Fibroblast of skin of left biceps (primary cell): ENCODE measurements around the gene KCNJ1.

ENCODE experiments used
- DNase-seq, 2 experiments: peaks; one replicate each; pipeline ENCODE4 v3.0.0-alpha.2; 2013; ENCODE audit warnings: low read depth in 2 of 2

KCNJ1 gene

GRCh38 chr11:128901653-128902514 is 34.8 kb upstream of the KCNJ1 start:
- DNase-seq: no peak

DNA sequence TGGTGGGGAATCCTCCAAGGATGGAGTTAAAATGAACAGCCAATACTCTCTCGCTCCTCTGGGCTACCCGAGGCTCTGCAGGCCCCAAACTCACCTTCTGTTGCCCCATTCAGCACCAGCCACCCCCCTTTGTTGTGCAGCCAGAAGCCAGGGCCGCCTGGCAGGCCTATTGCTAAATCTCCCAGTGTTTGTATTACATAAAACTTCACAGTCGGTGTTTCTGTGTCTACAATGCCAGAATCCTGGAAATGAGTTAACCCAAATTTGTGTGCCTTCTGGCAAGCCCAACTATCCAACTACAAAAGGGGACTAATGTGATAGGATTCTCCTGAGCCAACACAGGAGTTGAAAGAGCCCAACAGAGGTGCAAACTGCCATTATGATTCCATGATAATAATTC is 33.4 kb upstream of the KCNJ1 start:
- no peak for DNase-seq

- no peak for DNase-seq
These were observed 31.7 kb upstream of the KCNJ1 start for GRCh38 chr11:128898580-128899344.

DNA sequence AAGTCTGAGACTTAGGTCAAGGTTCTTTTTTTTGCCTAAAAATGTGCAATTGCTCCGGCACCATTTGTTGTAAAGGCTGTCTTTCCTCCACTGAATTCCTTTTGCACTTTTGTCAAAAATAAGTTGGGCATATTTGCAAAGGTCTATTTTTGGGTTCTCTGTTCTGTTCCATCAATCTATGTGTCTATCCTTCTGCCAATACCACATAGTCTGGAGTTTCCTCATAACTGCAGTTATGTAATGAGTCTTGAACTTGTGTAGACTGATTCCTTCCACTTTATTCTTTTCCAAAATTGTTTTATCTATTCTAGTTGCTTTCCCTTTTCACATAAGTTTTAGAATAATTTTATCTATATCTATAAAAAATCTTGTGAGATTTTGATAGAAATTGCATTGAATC is 30.7 kb upstream of the KCNJ1 start:
- no peak for DNase-seq

- no peak for DNase-seq
These were observed 29.3 kb upstream of the KCNJ1 start for GRCh38 chr11:128896356-128896755.

GRCh38 chr11:128895526-128895925 is 28.4 kb upstream of the KCNJ1 start:
- DNase-seq: no peak

GRCh38 chr11:128894685-128895084 is 27.6 kb upstream of the KCNJ1 start:
- no peak for DNase-seq

DNA sequence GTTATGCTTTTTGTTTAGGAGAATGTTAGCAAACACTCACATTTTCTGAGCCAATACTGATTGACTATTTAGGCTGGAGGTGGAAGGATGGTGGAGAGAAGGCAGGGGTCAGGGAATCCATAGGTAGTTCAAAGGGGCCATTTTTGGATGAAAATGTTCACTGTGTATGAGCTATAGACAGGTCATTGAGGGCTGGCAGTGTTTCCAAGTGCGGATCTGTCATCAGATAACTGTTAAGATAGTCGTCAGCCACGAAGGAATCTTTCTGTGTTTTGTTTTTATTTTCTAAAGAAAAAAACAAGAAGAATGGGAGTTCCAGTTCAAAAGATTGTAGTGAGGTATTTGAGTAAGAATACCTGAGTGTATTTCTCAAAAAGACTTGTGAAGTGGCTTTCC is 27.2 kb upstream of the KCNJ1 start:
- DNase-seq: no peak

DNA sequence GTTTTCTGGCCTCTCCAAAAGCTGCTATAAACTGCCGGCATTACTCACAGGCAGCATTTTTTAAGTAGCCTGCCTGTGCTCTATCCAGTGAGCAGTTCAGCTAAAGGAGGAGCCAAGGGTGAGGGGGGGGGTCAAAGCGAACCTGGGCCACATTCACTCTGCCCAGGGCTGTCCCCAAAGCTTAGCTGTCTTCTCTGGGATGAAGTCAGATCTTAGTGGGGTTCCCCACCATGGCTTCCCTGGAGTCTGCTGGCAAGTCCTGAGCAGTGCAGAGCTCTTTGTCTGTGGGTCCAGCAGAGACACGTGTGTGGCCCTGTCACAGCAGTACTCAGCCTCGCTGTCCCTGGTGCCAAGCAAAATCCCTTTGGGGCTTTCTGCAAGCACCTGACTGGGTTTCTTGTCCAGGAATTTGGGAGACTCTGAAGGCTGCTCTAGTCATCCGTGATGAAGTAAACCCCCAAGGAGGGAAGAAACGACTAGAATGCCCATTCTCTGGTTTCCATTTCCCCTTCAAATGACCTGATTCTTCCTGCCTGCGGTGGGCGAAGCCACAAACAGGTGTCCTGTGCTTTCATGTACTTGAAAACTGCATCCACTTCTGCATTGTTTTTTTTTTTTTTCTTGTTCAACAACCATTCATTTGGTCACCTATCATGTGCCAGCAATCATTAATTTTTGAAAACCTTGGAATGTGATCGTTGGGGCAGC is 26.6 kb upstream of the KCNJ1 start:
- no peak for DNase-seq

DNA sequence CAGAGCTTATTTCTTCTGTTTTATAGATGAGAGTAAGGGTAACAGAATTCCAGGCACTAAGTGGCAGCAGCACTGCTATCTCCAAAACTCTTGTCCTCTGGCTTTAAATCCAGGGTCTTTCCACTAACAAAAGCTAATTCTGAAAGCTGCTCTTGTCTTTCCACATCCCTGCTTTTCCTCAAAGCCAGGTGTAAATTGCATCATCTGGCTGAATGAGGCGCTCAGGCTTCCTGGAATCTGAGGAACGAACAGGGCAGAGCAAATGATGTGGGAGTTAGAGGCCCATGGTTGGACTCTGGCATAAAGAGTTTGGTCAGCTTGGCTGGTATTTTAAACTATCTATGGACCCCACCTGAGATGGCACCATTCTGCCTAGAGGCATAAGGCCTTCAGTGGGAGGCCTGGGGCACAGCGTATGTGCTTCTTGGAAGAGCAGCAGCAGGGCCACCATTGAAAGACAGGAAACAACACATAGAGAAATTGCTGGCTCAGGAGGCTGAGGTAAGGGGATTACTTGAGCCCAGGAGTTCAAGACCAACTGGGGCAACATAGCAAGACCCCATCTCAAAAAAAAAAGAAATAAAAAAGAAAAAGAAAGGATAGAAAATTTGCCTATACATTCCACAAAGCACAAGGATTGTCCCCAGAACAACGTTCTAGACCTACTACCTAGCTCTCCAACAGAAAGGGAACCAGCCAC is 25.9 kb upstream of the KCNJ1 start:
- no peak for DNase-seq

DNA sequence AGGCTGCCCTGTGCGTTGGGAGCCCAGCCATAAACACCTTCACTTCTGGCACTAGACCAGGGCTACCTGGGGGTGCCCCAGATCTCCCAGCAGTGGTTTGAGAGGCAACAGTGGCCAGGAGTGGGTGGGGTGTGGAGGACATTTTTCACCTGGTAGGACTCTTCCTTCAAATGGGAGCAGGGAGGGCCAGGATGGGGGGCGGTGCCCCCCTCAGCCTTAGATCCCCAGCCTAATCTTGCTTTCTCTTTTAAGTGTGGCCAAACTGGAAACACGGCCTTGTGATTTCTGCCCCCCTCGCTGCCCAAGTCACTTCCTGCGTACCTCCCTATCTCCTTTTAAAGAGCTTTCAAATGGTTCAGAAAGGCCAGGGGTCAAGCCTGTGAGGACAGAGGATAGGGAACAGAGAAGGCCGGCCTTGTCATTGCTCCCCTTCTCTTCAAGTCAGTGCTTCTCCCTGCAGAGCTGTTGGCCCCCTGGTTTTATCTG is 24.9 kb upstream of the KCNJ1 start:
- no peak for DNase-seq

DNA sequence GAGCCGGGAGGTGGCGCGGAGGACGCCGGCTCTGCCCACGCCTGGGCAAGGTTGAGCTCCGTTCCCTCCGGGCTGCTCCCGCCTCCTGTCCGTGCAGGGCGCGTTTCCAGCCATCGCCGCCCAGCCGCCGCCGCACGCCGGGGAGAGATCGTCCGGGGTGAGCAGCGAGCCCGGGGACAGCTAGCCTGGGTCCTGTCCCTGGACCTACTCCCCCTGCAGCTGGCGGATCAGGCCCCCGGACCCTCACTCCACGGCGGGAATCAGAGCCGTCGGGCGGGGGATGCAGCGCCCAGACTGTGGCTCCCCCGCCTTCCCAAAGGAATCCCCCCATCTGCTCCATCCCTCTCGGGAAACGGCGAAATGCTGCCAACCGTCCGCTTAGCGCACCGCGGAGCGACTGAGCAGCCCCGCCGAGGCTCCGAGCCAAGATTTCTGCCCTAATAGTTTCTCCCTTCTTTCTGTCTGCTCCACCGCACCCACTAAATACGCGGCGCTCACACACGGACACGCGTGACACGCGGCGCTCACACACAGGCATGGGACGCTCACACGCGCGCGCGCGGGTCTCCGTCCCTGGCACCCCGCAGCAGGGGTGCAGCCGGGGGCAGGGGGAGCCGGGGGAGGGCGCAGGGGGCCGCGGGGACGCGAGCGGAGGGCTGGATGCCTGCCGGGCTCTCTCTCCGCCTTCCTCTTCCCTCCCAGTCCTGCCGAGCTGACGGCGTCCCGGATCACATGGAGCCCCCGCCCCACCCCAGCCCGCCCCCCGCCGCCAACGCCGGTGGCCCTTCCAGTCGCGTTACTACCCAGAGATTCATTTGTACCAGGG is 23.7 kb upstream of the KCNJ1 start, which contains the start of gene KCNJ5:
KCNJ5 (plus strand) TSS at position 814 of the 826 bp plus-strand sequence. CDS start 19,918 bp downstream, outside the sequence.
- DNase-seq: no peak

GRCh38 chr11:128890216-128890542 is 23.1 kb upstream of the KCNJ1 start:
- DNase-seq: no peak

DNA sequence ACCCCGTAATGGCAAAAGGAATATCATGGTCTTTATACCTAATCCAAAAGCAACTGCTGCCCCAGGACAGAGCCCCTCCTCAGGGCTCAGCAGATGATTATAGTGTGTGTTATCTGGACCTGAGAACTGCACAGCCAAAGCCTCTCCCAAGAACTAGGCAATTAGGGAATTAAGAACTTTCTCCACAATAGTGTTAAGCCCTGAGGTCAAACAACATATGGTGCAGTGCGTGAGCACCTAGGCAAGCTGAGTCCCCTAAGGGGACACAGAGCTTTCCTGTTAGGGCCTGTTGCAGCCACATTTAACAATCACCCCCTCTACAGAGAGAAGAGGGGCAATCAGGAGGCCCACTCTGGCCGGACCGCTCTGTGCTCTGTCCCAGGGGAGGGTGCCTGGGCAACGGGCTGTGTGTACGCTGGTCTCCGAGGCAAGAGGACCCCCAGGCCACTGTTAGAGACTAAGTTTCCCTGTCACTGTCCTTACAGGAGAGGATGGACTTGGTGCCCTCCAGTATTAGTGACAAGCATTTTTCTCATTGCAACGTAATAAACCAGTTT is 22.6 kb upstream of the KCNJ1 start:
- no peak for DNase-seq

GRCh38 chr11:128888034-128888985 is 21.2 kb upstream of the KCNJ1 start:
- DNase-seq: no peak

DNA sequence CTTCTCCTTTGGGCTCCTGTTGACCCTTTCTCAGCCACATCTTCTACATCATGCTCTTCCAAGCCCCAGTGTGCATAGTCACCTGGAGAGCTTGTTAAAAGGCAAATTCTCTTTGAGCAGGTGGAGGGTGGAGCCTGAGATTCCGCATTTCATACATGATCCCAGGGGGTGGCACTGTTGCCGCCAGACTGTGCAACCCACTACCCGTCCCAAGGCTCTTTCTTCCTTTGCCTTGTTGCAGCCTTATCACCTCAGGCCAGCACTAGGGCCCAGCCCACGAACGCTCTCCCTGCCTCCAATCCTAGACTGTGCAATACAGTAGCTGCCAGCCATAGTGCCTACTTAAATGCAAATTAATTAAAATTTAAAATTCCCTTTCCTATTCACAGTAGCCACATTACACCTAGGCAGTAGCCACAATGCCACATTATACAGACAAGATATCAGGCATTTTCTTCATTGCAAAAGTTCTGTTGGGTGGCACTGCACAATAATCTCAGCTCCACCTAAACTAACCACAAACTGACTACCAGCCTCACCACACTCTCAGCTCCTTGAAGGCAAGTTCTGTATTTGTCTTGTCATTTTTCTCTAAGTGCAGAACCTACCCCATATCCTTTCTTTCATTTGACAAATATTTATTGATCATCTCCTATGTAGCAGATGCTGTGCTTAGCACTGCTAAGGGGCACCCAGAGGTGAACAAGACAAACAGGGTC is 19.5 kb upstream of the KCNJ1 start:
- no peak for DNase-seq

DNA sequence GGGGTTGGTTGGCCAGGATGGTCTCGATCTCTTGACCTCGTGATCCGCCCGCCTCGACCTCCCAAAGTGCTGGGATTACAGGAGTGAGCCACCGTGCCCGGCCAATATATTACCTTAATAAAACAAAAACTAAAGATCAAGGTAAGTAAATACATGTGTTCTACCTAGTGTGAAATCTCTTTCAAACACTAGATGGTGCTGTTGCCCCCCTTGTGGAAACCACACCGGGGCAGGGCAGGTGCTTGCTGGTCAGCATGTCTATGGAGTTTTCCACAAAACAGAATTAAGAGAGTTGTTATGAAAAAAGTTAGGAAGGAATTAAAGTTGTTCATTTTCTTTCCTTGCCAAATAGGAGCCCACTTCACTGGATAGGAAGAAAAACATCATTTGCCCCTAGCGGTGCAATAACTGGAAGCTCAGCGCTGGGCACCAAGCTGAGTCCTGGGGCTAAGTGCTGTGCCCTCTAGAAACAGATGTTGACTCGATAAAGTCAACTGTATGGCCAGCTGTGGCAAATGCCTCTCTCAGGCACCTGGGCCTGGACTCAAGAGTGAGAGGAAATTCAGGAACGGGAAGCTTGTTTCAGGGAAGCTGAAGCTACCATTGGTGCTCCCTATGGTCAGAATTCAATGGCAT is 17.7 kb upstream of the KCNJ1 start:
- no peak for DNase-seq

DNA sequence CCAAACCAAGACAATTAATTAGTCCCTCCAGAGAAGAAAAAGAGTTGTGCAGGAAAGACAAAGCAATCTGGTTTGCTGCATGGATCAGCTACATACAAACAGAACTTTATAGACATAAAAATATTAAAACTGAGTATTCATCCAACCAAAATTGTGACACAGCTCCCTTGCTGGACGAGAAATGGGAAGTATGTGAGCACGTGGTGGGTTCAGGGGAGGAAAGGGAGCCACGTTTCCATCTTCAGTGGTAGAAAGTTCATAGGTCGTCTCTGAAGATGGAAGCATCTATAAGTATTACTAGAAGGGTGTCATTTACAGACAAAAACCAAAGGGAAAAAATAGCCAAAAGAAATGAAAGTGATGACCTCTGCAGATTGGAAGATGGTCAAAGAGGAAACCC is 17.0 kb upstream of the KCNJ1 start:
- DNase-seq: no peak
